IMR-90 (cell line): ENCODE data around the gene CFAP157. TPM values are rescaled to one million over a fixed set of nuclear protein-coding genes. Genes with fewer than 3 reads are reported as not detected.

ENCODE experiments used
- ATAC-seq: fragments of 200-7000 bp; cut with Tn5 transposase; 2 replicates; pipeline ENCODE4 v1.9.1; 2020; ENCODE audit warnings: low read depth, mild to moderate bottlenecking, moderate library complexity
- BruUV-seq: library from RNA; stranded (reverse); fragments of 400-500 nt; replicated peaks from 2 replicates; lab custom pipeline; 2021; lab: Mats Ljungman, UMichigan
- CTCF ChIA-PET: fragments of 300-600 bp; formaldehyde crosslinking; extraction: SDS; loops from one replicate; lab custom pipeline; 2021; ENCODE audit warnings: antibody characterized with exemption; lab: Yijun Ruan, JAX
- POLR2A ChIA-PET: fragments of 300-600 bp; sonication (Branson Sonifier 250); formaldehyde crosslinking; loops from one replicate; lab custom pipeline; 2022; ENCODE audit warnings: antibody characterized with exemption; ENCODE audit not compliant: unreplicated experiment; lab: Charles Lee
- DNase-seq: peaks from one replicate; pipeline ENCODE4 v3.0.0; 2013
- H2AFZ ChIP-seq: replicated peaks from 2 replicates; pipeline ENCODE3; 2013; ENCODE audit warnings: low read length, mild to moderate bottlenecking; ENCODE audit not compliant: poor library complexity
- H2AK5ac ChIP-seq: 2 replicates; pipeline ENCODE4 v1.6.1; 2013; ENCODE audit warnings: low read depth, low read length, inconsistent platforms
- H2AK9ac ChIP-seq: replicated peaks from 2 replicates; pipeline ENCODE3; 2013; ENCODE audit warnings: mild to moderate bottlenecking, low read depth, low read length, moderate library complexity; ENCODE audit not compliant: poor library complexity
- H2BK120ac ChIP-seq: 2 replicates; pipeline ENCODE4 v1.6.1; 2013; ENCODE audit warnings: low read depth, low read length, inconsistent platforms
- H2BK15ac ChIP-seq: 3 replicates; pipeline ENCODE4 v1.6.1; 2013; ENCODE audit warnings: low read depth, low read length, inconsistent platforms
- H2BK20ac ChIP-seq: 2 replicates; pipeline ENCODE4 v1.6.1; 2013; ENCODE audit warnings: low read depth, mild to moderate bottlenecking, inconsistent platforms, low read length, moderate library complexity
- H2BK5ac ChIP-seq: 2 replicates; pipeline ENCODE4 v1.6.1; 2013; ENCODE audit warnings: mild to moderate bottlenecking, low read depth, low read length, inconsistent platforms; ENCODE audit not compliant: poor library complexity, severe bottlenecking
- H3K14ac ChIP-seq: replicated peaks from 2 replicates; pipeline ENCODE4 v1.6.1; 2013; ENCODE audit warnings: low read depth, low read length, inconsistent platforms
- H3K18ac ChIP-seq: 2 replicates; pipeline ENCODE4 v1.6.1; 2013; ENCODE audit warnings: low read depth, low read length, control low read depth
- H3K23ac ChIP-seq: 2 replicates; pipeline ENCODE4 v1.6.1; 2013; ENCODE audit warnings: low read depth, low read length, inconsistent platforms
- H3K27ac ChIP-seq: 2 replicates; pipeline ENCODE4 v1.5.1; 2013; ENCODE audit warnings: mild to moderate bottlenecking, control low read depth, low read length; ENCODE audit not compliant: insufficient read depth
- H3K27me3 ChIP-seq: 2 replicates; pipeline ENCODE4 v1.6.1; 2013; ENCODE audit warnings: low read length; ENCODE audit not compliant: control insufficient read depth, insufficient read depth
- H3K36me3 ChIP-seq: 2 replicates; pipeline ENCODE4 v1.6.1; 2013; ENCODE audit warnings: low read length, mixed read lengths; ENCODE audit not compliant: control insufficient read depth, insufficient read depth
- H3K4ac ChIP-seq: 2 replicates; pipeline ENCODE4 v1.6.1; 2013; ENCODE audit warnings: low read depth, low read length, inconsistent platforms
- H3K4me1 ChIP-seq: 2 replicates; pipeline ENCODE4 v1.6.1; 2013; ENCODE audit warnings: low read length, mixed read lengths; ENCODE audit not compliant: control insufficient read depth, insufficient read depth
- H3K4me2 ChIP-seq: 2 replicates; pipeline ENCODE4 v1.6.1; 2013; ENCODE audit warnings: low read depth, mild to moderate bottlenecking, control low read depth, low read length, moderate library complexity
- H3K4me3 ChIP-seq: 2 replicates; pipeline ENCODE4 v1.5.1; 2013; ENCODE audit warnings: low read depth, mild to moderate bottlenecking, control low read depth, low read length, moderate library complexity; ENCODE audit not compliant: insufficient read depth
- H3K56ac ChIP-seq: 2 replicates; pipeline ENCODE4 v1.6.1; 2013; ENCODE audit warnings: low read length, inconsistent platforms; ENCODE audit not compliant: insufficient read depth; ENCODE audit errors: extremely low read depth
- H3K79me1 ChIP-seq, 2 experiments: 2 replicates each; pipeline ENCODE4 v1.6.1; 2013; ENCODE audit warnings: low read length in 2 of 2, inconsistent platforms in 1 of 2, low read depth in 1 of 2
- H3K9ac ChIP-seq: 2 replicates; pipeline ENCODE4 v1.6.1; 2013; ENCODE audit warnings: low read depth, low read length, control low read depth
- H3K9me1 ChIP-seq: 2 replicates; pipeline ENCODE4 v1.6.1; 2013; ENCODE audit warnings: low read length, inconsistent platforms; ENCODE audit not compliant: insufficient read depth
- H3K9me3 ChIP-seq: 2 replicates; pipeline ENCODE4 v1.6.1; 2013; ENCODE audit warnings: low read length; ENCODE audit not compliant: control insufficient read depth, insufficient read depth
- H4K20me1 ChIP-seq: 2 replicates; pipeline ENCODE4 v1.6.1; 2013; ENCODE audit warnings: low read length, inconsistent platforms; ENCODE audit not compliant: insufficient read depth
- H4K5ac ChIP-seq: 2 replicates; pipeline ENCODE4 v1.6.1; 2013; ENCODE audit warnings: mild to moderate bottlenecking, low read depth, low read length, control low read depth
- H4K8ac ChIP-seq, 2 experiments: 2 replicates each; pipeline ENCODE4 v1.6.1; 2013; ENCODE audit warnings: low read depth in 2 of 2, low read length in 2 of 2, control low read depth in 1 of 2, inconsistent platforms in 1 of 2
- H4K91ac ChIP-seq: 2 replicates; pipeline ENCODE4 v1.6.1; 2013; ENCODE audit warnings: low read depth, low read length, inconsistent platforms; ENCODE audit not compliant: insufficient read depth
- BHLHE40 ChIP-seq: fragments of 150-350 bp; IDR thresholded peaks from 2 replicates; pipeline ENCODE4 v1.6.1; 2016; ENCODE audit warnings: mild to moderate bottlenecking, low read depth, low read length
- CEBPB ChIP-seq: IDR thresholded peaks from 2 replicates; pipeline ENCODE4 v1.6.1; 2012; ENCODE audit warnings: low read depth, low read length, improper control_type of control experiment
- CHD1 ChIP-seq: IDR thresholded peaks from 2 replicates; pipeline ENCODE4 v1.6.1; 2012; ENCODE audit warnings: low read depth, low read length, improper control_type of control experiment
- CTCF ChIP-seq: conservative IDR thresholded peaks from 2 replicates; pipeline ENCODE4 v1.5.1; 2012; ENCODE audit warnings: mild to moderate bottlenecking, low read depth, low read length, improper control_type of control experiment
- ELK1 ChIP-seq: fragments of 150-350 bp; IDR thresholded peaks from 2 replicates; pipeline ENCODE4 v1.6.1; 2016; ENCODE audit warnings: low read depth, mild to moderate bottlenecking, low read length, moderate library complexity, borderline replicate concordance
- FOS ChIP-seq: fragments of 150-350 bp; IDR thresholded peaks from 2 replicates; pipeline ENCODE4 v1.6.1; 2016; ENCODE audit warnings: low read depth, low read length
- MAFK ChIP-seq: IDR thresholded peaks from 2 replicates; pipeline ENCODE4 v1.6.1; 2012; ENCODE audit warnings: low read depth, low read length, improper control_type of control experiment
- MAZ ChIP-seq: IDR thresholded peaks from 2 replicates; pipeline ENCODE4 v1.6.1; 2012; ENCODE audit warnings: low read depth, mild to moderate bottlenecking, low read length, improper control_type of control experiment, moderate library complexity, borderline replicate concordance
- MXI1 ChIP-seq: IDR thresholded peaks from 2 replicates; pipeline ENCODE4 v1.6.1; 2012; ENCODE audit warnings: low read depth, mild to moderate bottlenecking, low read length, moderate library complexity, borderline replicate concordance
- NFE2L2 ChIP-seq: fragments of 150-350 bp; IDR thresholded peaks from 2 replicates; pipeline ENCODE4 v1.6.1; 2016; ENCODE audit warnings: low read depth, mild to moderate bottlenecking, low read length
- POLR2A ChIP-seq: IDR thresholded peaks from 2 replicates; pipeline ENCODE4 v1.6.1; 2012; ENCODE audit warnings: mild to moderate bottlenecking, low read depth, low read length
- RAD21 ChIP-seq: IDR thresholded peaks from 2 replicates; pipeline ENCODE4 v1.6.1; 2012; ENCODE audit warnings: low read length, improper control_type of control experiment
- RFX5 ChIP-seq: IDR thresholded peaks from 2 replicates; pipeline ENCODE4 v1.8.0; 2012; ENCODE audit warnings: low read depth, mild to moderate bottlenecking, low read length, moderate library complexity
- SMC3 ChIP-seq: fragments of 150-350 bp; IDR thresholded peaks from 2 replicates; pipeline ENCODE4 v1.6.1; 2016; ENCODE audit warnings: low read depth, mild to moderate bottlenecking, antibody characterized with exemption, low read length, moderate library complexity
- USF2 ChIP-seq: fragments of 150-350 bp; IDR thresholded peaks from 2 replicates; pipeline ENCODE4 v1.6.1; 2017; ENCODE audit warnings: mild to moderate bottlenecking, antibody characterized with exemption, low read length, low read depth
- WGBS, 2 experiments: methylation state at CpG; one replicate each; pipeline versions ENCODE4 v1.1.5 to v1.1.7; 2013; ENCODE audit warnings: missing lambda C conversion rate in 2 of 2; ENCODE audit not compliant: insufficient read length in 1 of 2; ENCODE audit errors: extremely low coverage in 2 of 2; 5-methylcytosine and 5-hydroxymethylcytosine counted together
- dilution Hi-C: fragments of 300-500 bp; cut with HindIII; formaldehyde crosslinking; loops from one replicate; pipeline ENCODE4 v1.14.3; 2018; ENCODE audit warnings: low sequenced_read_pairs; ENCODE audit not compliant: unreplicated experiment
- in situ Hi-C: fragments of 300-500 bp; cut with MboI; formaldehyde crosslinking; loops from 3 replicates; pipeline ENCODE4 v1.14.3; 2019; ENCODE audit warnings: low sequenced_read_pairs, inconsistent platforms, mixed read lengths
- intact Hi-C: fragments of 100-400 bp; cut with micrococcal nuclease; formaldehyde crosslinking; loops from 2 replicates; pipeline ENCODE4 v1.10.0; 2022
- polyA plus RNA-seq, 3 experiments: library from polyadenylated mRNA; depleted of rRNA; stranded (reverse); fragments of >200 nt; gene quantifications; 2 replicates each; pipeline ENCODE4 v1.2.3, GENCODE V29; 2012; ENCODE audit warnings: low replicate concordance in 1 of 3
- total RNA-seq: library from RNA; depleted of rRNA; stranded (reverse); fragments of >200 nt; gene quantifications from 2 replicates; pipeline ENCODE4 v1.2.3, GENCODE V29; 2012

Gene CFAP157
- total and polyA plus RNA-seq, 2 of the 4 experiments (the other 2 are of a cell fraction) = not detected

- Histone ChIP-seq H3K4ac (no peak overlapping the region), H3K14ac (no peak overlapping the region), H2BK5ac (no peak overlapping the region), H4K91ac (no peak overlapping the region), H2AK9ac (no peak overlapping the region), H2BK20ac (no peak overlapping the region), H2AFZ (no peak overlapping the region), H3K4me1 (peaks cover 7% of the 10 kb centered on the region; the same call in 1 of the 2 replicates), H2AK5ac (no peak overlapping the region), H3K23ac (no peak overlapping the region), H3K4me2 (no peak overlapping the region), H3K27ac (no peak overlapping the region), H3K36me3 (peaks cover 38% of the 10 kb centered on the region), H4K8ac (no peak overlapping the region), H2BK15ac (no peak overlapping the region), H3K4me3 (no peak overlapping the region), H4K5ac (no peak overlapping the region), H3K9me3 (no peaks in the 10 kb centered on the region), H3K56ac (no peak overlapping the region), H3K18ac (no peak overlapping the region), H3K9ac (no peak overlapping the region), H3K27me3 (no peaks in the 10 kb centered on the region), H4K20me1 (no peaks in the 10 kb centered on the region), H2BK120ac (no peak overlapping the region), H3K9me1 (peaks cover 4% of the 10 kb centered on the region; the same call in 1 of the 2 replicates), H3K79me1 (no peaks in the 10 kb centered on the region)
- DNase-seq (peak; percentile 13), ATAC-seq (0 out of 2 replicates have a peak, but pooled peaks have one; percentile 13)
- intact Hi-C loops (loop anchor here (5.0 kb wide), 1 partner anchor 48 kb away; no protein-coding TSS in a partner anchor), dilution Hi-C loops (no loop called here), in situ Hi-C loops (no loop called here)
- no TSS peak for BruUV-seq
- POLR2A ChIA-PET = no interaction called here
- 76% methylated on average over 4 of the region's 10 CpGs; no CpG with 5 or more reads in 1 of the 2 experiments for WGBS, 2 experiments
- CTCF ChIA-PET = no interaction called here
- TF ChIP-seq NFE2L2 (no peak), MAFK (no peak), CTCF (no peak), BHLHE40 (no peak), POLR2A (no peak), ELK1 (no peak), RFX5 (no peak), CHD1 (no peak), USF2 (no peak), CEBPB (no peak), SMC3 (no peak), MXI1 (no peak), MAZ (no peak), RAD21 (no peak), FOS (no peak)
These were observed 41.9 kb upstream of the CFAP157 start for GRCh38 chr9:127664678-127665507.
